GM12875 (cell line): ENCODE results near the gene ATP8A2.

Experiments
- H3K4me3 ChIP-seq: one replicate; pipeline ENCODE4 v1.5.1; 2011; ENCODE audit warnings: low read depth, low read length, control low read depth
- CTCF ChIP-seq: IDR thresholded peaks from 2 replicates; pipeline ENCODE4 v1.5.1; 2011; ENCODE audit warnings: low read depth, mild to moderate bottlenecking, control low read depth, inconsistent platforms, low read length, moderate library complexity, borderline replicate concordance; ENCODE audit not compliant: insufficient read depth

ATP8A2 gene

GRCh38 chr13:25795277-25795676, 423.5 kb downstream of the ATP8A2 start:
- no peak overlapping the region for H3K4me3 ChIP-seq
- no peak for TF ChIP-seq CTCF

DNA sequence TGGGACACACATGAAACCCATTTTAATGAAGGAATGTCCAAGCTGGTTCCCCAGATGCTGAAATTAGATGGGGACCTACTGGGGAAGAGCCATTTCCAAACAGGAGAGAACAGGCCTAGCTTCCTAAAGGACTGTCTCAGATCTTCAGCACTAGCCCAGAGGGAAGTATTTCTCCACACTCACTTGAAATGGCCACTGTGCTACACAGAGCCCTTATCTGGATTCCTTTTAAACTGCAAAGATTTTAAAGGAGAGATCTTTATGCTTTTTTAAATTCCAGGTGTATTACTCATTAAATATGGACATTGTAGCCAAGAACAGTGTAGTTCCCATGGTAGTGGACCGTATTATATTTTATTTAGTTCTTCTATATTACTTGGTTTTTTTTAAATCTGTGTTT, 424.7 kb downstream of the ATP8A2 start:
- no peak for TF ChIP-seq CTCF
- H3K4me3 ChIP-seq = no peak overlapping the region

- H3K4me3 ChIP-seq = no peak overlapping the region
- no peak for TF ChIP-seq CTCF
Measured at GRCh38 chr13:25798998-25799397, 427.2 kb downstream of the ATP8A2 start.

DNA sequence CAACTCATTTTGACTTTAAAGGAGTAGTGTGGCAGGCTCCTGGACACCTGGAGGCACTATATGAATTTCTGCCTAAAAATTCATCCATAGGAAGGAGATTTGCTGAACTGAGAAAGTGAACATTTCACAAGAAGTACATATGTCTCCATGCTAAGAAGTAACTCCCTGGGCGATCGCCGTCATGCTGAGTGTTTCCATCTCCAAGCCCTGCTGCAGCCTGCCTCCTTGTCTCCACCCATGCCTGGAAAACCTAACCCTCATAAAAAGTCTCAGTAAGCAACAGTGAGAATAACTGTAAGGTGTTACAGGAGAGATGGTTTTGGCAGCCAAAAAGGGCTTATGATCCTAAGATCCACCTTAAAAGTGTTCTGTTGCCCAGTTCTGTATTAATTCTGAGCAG, 428.7 kb downstream of the ATP8A2 start:
- H3K4me3 ChIP-seq = no peak overlapping the region
- TF ChIP-seq CTCF = no peak

DNA sequence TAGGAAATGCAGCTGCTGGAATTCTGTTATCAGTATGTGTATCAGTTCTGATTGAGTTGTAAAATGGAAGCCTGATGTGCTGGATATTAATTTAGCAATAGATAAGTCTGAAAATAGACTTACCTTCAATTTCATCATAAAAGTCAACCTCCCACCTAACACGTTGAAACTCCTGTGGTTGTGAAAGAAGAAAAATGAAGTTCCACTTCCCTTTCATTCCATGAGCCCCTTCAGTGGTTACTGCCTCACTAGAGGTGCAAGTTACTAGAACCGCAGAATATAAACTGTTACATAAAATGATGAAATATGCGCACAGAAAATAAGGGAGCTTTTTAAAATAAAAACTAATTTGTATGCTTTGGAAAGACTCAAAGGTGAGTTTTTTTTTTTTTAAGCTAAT, 430.8 kb downstream of the ATP8A2 start:
- H3K4me3 ChIP-seq = no peak overlapping the region
- TF ChIP-seq CTCF = no peak

DNA sequence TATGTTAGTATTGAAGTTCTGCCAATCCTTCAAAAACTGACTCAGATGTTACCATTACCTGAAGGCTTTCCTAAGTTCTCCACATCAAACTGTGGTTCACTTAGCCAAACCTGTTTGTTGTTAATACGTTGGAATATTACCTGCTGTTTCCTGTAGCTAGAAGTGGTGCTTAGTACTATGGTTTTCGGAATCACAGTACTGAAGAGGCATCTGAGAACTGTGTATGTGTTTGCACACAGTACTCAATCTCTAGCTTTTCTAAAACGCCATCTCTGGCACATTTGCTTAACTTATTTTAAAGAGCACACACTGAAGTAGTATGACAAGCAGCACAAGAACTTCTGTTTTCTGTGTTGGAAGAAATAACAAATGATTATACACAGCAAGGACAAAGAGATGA, 431.9 kb downstream of the ATP8A2 start:
- no peak for TF ChIP-seq CTCF
- H3K4me3 ChIP-seq = no peak overlapping the region

DNA sequence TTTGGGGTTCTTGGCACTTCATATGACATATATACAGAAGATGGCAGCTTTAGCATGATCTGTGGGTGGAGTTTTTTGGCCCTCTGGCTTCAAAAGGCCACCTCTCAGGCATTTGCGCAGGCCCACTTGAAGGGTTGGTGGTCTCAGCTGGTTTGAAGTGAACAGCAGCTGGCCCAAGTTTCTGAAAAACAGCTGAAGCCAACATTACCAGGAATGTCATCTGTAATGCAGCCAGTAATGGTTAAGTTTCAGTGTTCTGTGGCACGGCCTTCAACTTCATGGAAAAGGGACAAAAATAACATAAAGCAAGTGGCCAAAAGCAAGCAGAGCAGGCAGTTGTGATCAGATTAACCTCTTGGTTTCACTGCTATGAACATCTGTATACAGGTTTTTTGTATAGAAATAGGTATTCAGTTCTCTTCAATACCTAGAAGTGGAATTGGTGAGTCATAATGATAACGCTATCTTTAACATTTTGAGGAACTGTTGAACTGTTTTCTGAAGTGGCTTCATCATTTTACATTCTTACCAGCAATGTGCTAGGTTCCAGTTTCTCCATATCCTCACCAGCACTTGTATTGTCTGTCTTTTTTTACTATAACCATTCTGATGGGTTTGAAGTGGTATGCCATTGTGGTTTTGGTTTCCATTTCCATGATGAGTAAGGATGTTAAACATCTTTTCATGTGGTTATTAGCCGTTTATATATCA, 434.6 kb downstream of the ATP8A2 start:
- no peak for TF ChIP-seq CTCF
- no peak overlapping the region for H3K4me3 ChIP-seq
